Common myeloid progenitor, CD34-positive (primary cell): ENCODE measurements around the gene AHNAK2. TPM values are rescaled to one million over a fixed set of nuclear protein-coding genes. Genes with fewer than 3 reads are reported as not detected.
"Not testable (repeated sequence)": the region's sequence is repeated elsewhere in the genome, so short reads cannot be mapped to it uniquely, and the experiment has no call there.

ENCODE experiments used
- CTCF ChIA-PET: fragments of 350-600 bp; sonication (Branson Sonifier 250); formaldehyde crosslinking; loops from one replicate; lab custom pipeline; 2021; ENCODE audit warnings: antibody characterized with exemption; lab: Charles Lee
- POLR2A ChIA-PET: fragments of 350-600 bp; sonication (Branson Sonifier 250); formaldehyde crosslinking; loops from one replicate; lab custom pipeline; 2021; ENCODE audit warnings: antibody characterized with exemption; lab: Charles Lee
- DNase-seq, 3 donors: peaks; one replicate each; pipeline versions ENCODE4 v3.0.0 to v3.0.0-alpha.2; 2013
- H3K27ac ChIP-seq, 2 experiments: 1 replicate in 1 of 2; 2 replicates in 1 of 2; pipeline ENCODE4 v1.7.0; 2013; ENCODE audit warnings: inconsistent platforms in 2 of 2, low read length in 2 of 2, mild to moderate bottlenecking in 2 of 2, low read depth in 1 of 2, moderate library complexity in 1 of 2; ENCODE audit not compliant: severe bottlenecking in 2 of 2, insufficient read depth in 1 of 2, poor library complexity in 1 of 2
- H3K27me3 ChIP-seq, 5 experiments: replicated peaks in 2 of 5; 1 replicate in 3 of 5; 2 replicates in 2 of 5; pipeline versions ENCODE4 v1.6.1 to v1.7.0; 2013; ENCODE audit warnings: low read length in 4 of 5, mild to moderate bottlenecking in 2 of 5, moderate library complexity in 2 of 5, inconsistent platforms in 1 of 5; ENCODE audit not compliant: insufficient read depth in 5 of 5, control insufficient read depth in 4 of 5
- H3K36me3 ChIP-seq, 4 experiments: 1 replicate in 2 of 4; 2 replicates in 2 of 4; pipeline versions ENCODE4 v1.6.1 to v1.7.0; 2013; ENCODE audit warnings: low read length in 3 of 4, control low read depth in 1 of 4, mild to moderate bottlenecking in 1 of 4; ENCODE audit not compliant: control insufficient read depth in 4 of 4, insufficient read depth in 4 of 4
- H3K4me1 ChIP-seq, 4 experiments: 1 replicate in 3 of 4; 2 replicates in 1 of 4; pipeline versions ENCODE4 v1.6.1 to v1.7.1; 2013; ENCODE audit warnings: low read length in 3 of 4, mild to moderate bottlenecking in 3 of 4, control low read depth in 1 of 4, inconsistent platforms in 1 of 4, moderate library complexity in 1 of 4; ENCODE audit not compliant: control insufficient read depth in 4 of 4, insufficient read depth in 4 of 4; ENCODE audit errors: control extremely low read depth in 1 of 4
- H3K4me3 ChIP-seq, 7 experiments: 1 replicate in 4 of 7; 2 replicates in 3 of 7; pipeline versions ENCODE4 v1.5.1 to v1.7.0; 2013; ENCODE audit warnings: mild to moderate bottlenecking in 7 of 7, low read length in 6 of 7, moderate library complexity in 6 of 7, inconsistent platforms in 2 of 7, low read depth in 2 of 7, control low read depth in 1 of 7; ENCODE audit not compliant: insufficient read depth in 4 of 7, control insufficient read depth in 1 of 7; ENCODE audit errors: extremely low read depth in 1 of 7
- H3K9me3 ChIP-seq, 5 experiments: 1 replicate in 4 of 5; 2 replicates in 1 of 5; pipeline versions ENCODE4 v1.6.1 to v1.7.1; 2013; ENCODE audit warnings: low read length in 4 of 5, mild to moderate bottlenecking in 2 of 5, inconsistent platforms in 1 of 5, low read depth in 1 of 5, moderate library complexity in 1 of 5; ENCODE audit not compliant: control insufficient read depth in 4 of 5, insufficient read depth in 2 of 5; ENCODE audit errors: control extremely low read depth in 1 of 5
- WGBS: methylation state at CpG from one replicate; pipeline ENCODE4 v1.1.5; 2013; ENCODE audit not compliant: insufficient coverage; 5-methylcytosine and 5-hydroxymethylcytosine counted together
- polyA plus RNA-seq: library from polyadenylated mRNA; unstranded; fragments of 120-200 nt; gene quantifications from one replicate; pipeline ENCODE4 v1.2.1, GENCODE V29; 2013

Gene AHNAK2
- 0.81 TPM for polyA plus RNA-seq

DNA sequence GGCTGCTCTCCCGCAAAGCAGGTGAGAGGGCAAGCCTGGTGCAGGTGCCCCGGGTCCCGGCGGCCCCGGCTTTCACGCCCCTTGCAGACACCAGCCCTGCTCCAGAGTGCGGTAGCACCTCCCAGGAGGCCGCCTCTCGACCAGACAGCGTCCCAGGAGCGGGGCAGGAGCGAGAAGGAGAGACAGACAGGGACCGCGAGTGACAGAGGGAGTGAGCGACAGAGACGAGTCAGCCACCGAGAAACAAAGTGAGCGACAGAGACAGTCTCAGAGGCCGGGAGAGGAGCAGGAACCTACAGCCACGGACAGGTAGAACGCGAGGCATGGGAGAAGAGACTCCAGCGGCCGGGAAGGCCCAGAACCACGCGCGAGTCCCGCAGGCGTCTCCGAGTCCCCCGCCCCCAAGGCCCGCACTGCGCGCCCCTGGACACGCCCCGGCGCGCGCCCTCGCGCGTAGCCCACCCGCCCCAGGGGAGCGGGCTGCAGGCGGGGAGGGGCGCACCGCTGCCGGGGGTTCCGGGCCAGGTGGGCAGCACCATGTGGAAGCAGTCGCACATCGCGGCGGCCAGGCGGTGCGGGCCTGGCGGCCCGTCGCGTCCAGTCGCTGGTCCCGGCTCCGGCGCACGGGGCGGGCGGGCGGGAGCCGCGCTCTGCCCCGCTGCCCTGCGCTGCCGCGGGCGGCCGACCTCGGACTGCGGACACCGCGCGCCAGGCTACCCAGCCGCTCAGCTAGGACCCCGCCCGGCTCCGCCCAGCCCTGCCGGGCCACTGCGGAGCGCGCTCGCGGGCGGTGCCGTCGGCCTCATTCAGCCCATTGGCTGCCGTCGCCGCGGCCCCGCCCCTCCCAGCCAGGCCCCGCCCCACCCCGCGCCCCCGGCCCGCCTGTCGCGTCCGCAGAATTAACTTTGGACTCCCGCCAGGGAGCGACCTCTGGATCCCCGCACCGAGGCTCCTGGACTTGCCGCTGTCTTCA, at the start of gene AHNAK2:
TSS of gene AHNAK2 (minus strand) at position 694 of the 973 bp plus-strand sequence. CDS start at position 557, 137 bp downstream.
- peak; percentile 40 to 65 (median 61) for DNase-seq
- peak within 1 kb of the TSS in 6 of 7 experiments; percentile 43 to 74 (median 57) for H3K4me3 ChIP-seq
- H3K27me3 ChIP-seq = peaks cover 0 to 28% (median 18%) of the 10 kb centered on the region in 5 experiments
- CTCF ChIA-PET = interaction anchor here (1.3 kb wide), 1 partner anchor 66 kb away, joined by 6 read pairs; no protein-coding TSS in a partner anchor
- no peaks in the 10 kb centered on the region for H3K9me3 ChIP-seq
- POLR2A ChIA-PET = no interaction called here
- 3% methylated on average over 97 of the region's 111 CpGs for WGBS
- H3K36me3 ChIP-seq = no peaks in the 10 kb centered on the region
- no peak within 1 kb of the TSS for H3K27ac ChIP-seq
- H3K4me1 ChIP-seq = peaks cover 0 to 16% (median 13%) of the 10 kb centered on the region in 4 experiments

DNA sequence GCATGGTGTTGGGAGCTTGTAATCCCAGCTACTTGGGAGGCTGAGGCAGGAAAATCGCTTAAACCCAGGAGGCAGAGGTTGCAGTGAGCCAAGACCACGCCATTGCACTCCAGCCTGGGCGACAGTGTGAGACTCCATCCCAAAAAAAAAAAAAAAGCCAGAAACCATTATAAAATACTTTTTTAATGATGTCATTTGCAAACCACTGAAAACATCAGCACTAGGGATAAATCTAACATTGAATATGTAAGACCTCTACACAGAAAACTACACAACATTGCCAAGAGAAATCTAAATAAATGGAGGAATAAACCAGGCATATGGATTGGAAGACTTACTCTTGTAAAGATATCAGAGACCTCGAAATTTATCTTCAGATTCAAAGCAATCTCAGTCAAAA, 49.5 kb upstream of the AHNAK2 start:
- H3K36me3 ChIP-seq, H3K27me3 ChIP-seq, DNase-seq, H3K4me1 ChIP-seq, H3K27ac ChIP-seq, H3K9me3 ChIP-seq, POLR2A ChIA-PET, H3K4me3 ChIP-seq: not testable (repeated sequence)
- CTCF ChIA-PET = interaction anchor here (0.7 to 2.4 kb wide), 6 partner anchors 14 to 62 kb away, joined by 3 to 10 read pairs (median 3); no protein-coding TSS in a partner anchor
- 83% methylated on average over 2 of the region's 4 CpGs for WGBS

DNA sequence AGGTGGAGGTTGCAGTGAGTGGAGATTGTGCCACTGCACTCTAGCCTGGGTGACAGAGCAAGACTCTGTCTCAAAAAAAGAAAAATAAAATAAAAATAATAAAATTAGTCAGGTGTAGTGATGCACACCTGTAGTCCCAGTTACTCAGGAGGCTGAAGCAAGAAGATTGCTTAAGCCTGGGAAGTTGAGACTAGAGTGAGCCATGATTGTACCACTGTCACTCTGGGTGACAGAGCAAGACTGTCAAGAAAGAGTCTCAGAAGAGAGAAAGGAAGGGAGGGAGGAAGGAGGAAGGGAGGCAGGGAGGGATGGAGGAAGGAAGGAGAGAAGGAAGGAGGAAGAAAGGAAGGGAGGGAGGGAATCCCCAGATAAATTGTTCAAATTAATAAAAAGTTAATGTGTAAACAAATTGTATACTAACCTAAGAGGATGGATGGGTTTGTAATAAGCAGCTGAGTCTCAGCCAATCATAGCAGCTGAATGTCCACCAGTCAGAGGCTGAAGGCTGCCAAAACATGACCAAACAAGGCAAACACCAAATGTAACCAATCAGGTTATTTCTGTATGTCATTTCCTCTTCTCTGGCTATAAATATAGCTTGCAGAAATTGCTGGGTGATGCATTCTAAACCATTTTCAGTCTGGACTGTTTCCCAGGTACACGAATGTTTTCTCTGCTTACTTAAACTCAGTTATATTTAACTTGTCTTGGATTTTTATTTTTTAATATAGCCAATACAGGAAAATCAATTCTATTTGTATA, 48.8 kb upstream of the AHNAK2 start:
- CTCF ChIA-PET = interaction anchor here (0.9 to 1.5 kb wide), 2 partner anchors 18 to 52 kb away, joined by 3 read pairs; no protein-coding TSS in a partner anchor
- peak in 2 of 3 donors; percentile 61 to 62 for DNase-seq
- POLR2A ChIA-PET = no interaction called here
- no peaks in the 10 kb centered on the region for H3K9me3 ChIP-seq
- WGBS = no CpG with 5 or more reads among the region's 1 CpG
- peaks cover 0 to 2% (median 0%) of the 10 kb centered on the region in 5 experiments for H3K27me3 ChIP-seq
- H3K4me1 ChIP-seq = peaks cover 0 to 10% (median 5%) of the 10 kb centered on the region in 4 experiments
- H3K36me3 ChIP-seq = no peaks in the 10 kb centered on the region
- no peak overlapping the region for H3K4me3 ChIP-seq
- no peak overlapping the region for H3K27ac ChIP-seq

DNA sequence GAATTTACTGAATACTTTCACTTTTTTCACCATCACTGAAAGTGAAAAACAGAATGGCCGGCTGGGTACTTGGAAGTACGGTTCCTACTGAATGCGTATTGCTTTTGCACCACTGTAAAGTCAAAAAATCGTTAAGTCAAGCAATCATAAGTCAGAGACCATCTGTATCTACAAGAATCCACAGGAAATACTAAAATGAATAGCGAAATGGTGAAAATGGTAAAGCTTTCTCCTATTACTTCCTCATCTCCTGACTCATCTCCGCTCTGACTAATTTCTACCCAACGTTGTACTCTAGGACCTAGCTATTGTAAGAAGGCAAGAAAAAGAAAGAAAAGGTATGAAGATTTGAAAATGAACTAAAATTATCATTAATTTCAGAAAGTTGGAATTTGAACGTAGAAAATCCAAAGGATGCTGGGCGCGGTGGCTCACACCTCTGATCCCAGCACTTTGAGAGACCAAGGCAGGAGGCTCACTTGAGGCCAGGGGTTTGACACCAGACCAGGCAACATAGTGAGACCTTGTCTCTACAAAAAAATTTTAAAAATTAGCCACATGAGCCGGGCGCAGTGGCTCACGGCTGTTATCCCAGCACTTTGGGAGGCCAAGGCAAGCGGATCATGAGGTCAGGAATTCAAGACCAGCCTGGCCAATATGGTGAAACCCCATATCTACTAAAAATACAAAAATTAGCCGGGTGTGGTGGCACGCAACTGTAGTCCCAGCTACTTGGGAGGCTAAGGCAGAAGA, 48.0 kb upstream of the AHNAK2 start:
- DNase-seq = peak in 2 of 3 donors; percentile 38 to 51
- H3K27ac ChIP-seq = no peak overlapping the region

DNA sequence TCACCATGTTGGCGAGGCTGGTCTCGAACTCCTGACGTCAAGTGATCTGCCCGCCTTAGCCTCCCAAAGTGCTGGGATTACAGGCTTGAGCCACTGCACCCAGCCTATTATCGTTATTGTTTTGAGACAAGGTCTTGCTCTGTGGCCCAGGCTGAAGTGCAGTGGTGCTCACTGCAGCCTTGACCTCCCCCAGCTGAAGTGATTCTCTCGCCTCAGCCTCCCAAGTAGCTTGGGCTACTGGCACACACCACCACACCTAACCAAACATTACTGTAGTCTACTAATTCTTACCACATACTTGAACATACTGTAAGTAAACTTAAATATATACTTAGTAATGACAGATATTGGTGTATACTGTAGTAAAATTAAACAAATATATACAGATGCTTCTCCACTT, 47.3 kb upstream of the AHNAK2 start:
- WGBS = 99% methylated on average over 5 of the region's 6 CpGs
- CTCF ChIA-PET = no interaction called here
- POLR2A ChIA-PET = interaction anchor here (0.6 kb wide), 1 partner anchor 40 kb away, joined by 3 read pairs; the partner anchor contains the start of gene CLBA1
- H3K4me3 ChIP-seq = no peak overlapping the region
- H3K4me1 ChIP-seq = peaks cover 0 to 17% (median 12%) of the 10 kb centered on the region in 4 experiments
- no peaks in the 10 kb centered on the region for H3K36me3 ChIP-seq
- H3K9me3 ChIP-seq = no peaks in the 10 kb centered on the region
- no peak for DNase-seq
- H3K27me3 ChIP-seq = peaks cover 0 to 2% (median 0%) of the 10 kb centered on the region in 5 experiments
- no peak overlapping the region for H3K27ac ChIP-seq

More for the DNA sequence above, 48.0 kb upstream of the AHNAK2 start:
- H3K9me3 ChIP-seq = no peaks in the 10 kb centered on the region
- WGBS = 95% methylated on average over 12 of the region's 16 CpGs
- H3K4me1 ChIP-seq = peaks cover 0 to 17% (median 12%) of the 10 kb centered on the region in 4 experiments
- CTCF ChIA-PET = no interaction called here
- no peaks in the 10 kb centered on the region for H3K36me3 ChIP-seq
- POLR2A ChIA-PET = interaction anchor here (0.6 kb wide), 1 partner anchor 41 kb away, joined by 3 read pairs; the partner anchor contains the start of gene CLBA1
- H3K4me3 ChIP-seq = no peak overlapping the region
- peaks cover 0 to 2% (median 0%) of the 10 kb centered on the region in 5 experiments for H3K27me3 ChIP-seq

DNA sequence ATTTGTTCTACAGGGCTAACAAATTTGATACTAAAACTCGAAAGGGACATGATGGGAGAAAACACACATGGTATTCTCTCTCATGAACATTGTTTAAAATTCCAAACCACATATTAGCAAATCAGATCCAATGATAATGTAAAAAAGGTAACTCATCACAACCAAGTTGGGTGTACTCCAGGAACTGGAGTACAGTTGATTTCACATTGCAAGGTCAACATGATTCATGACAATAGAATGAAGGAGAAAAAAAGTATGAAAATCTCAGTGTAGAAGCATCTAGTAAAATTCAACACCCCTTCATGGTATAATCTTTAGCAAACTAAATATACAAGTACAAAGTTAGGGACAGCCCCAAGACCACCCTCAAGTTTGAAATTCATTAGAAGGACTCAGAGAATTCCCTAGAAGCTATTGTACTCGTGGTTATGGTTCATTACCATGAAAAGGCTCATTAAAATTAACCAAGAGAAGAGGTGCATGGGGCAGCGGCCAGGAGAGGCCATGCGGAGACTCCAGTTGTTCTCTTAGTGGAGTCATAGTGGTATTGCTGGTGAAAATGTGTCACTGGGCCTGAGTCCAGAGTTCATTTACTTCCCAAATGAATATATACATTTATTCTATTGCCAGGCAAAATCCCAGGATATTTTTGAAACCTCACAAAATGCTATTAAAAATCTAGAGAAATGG, 45.8 kb upstream of the AHNAK2 start:
- Histone ChIP-seq H3K4me1 (peaks cover 7 to 30% (median 27%) of the 10 kb centered on the region in 4 experiments), H3K4me3 (no peak overlapping the region), H3K27ac (no peak overlapping the region), H3K36me3 (peaks cover 0 to 5% (median 0%) of the 10 kb centered on the region in 4 experiments), H3K27me3 (peaks cover 0 to 2% (median 0%) of the 10 kb centered on the region in 5 experiments), H3K9me3 (no peaks in the 10 kb centered on the region)
- ChIA-PET POLR2A (no interaction called here), CTCF (no interaction called here)
- DNase-seq = no peak
- 100% methylated on average over 1 of the region's 4 CpGs for WGBS
